Osteocyte (in vitro differentiated cells): ENCODE results near the gene CES3. TPM values are rescaled to one million over a fixed set of nuclear protein-coding genes. Genes with fewer than 3 reads are reported as not detected.
"Not testable (repeated sequence)": the region's sequence is repeated elsewhere in the genome, so short reads cannot be mapped to it uniquely, and the experiment has no call there.

Experiments used
- DNase-seq: peaks from one replicate; pipeline ENCODE4 v3.0.0; 2021; ENCODE audit warnings: mixed read lengths; ENCODE audit not compliant: unreplicated experiment; ENCODE audit errors: extremely low spot score
- H3K27ac Mint-ChIP-seq: one replicate; pipeline ENCODE4 v1.8.0; 2021; ENCODE audit warnings: mild to moderate bottlenecking, mixed read lengths; ENCODE audit not compliant: unreplicated experiment
- H3K27me3 Mint-ChIP-seq: one replicate; pipeline ENCODE4 v1.8.0; 2021; ENCODE audit warnings: mixed read lengths; ENCODE audit not compliant: unreplicated experiment
- H3K36me3 Mint-ChIP-seq: one replicate; pipeline ENCODE4 v1.8.0; 2021; ENCODE audit warnings: mixed read lengths; ENCODE audit not compliant: unreplicated experiment
- H3K4me1 Mint-ChIP-seq: one replicate; pipeline ENCODE4 v1.8.0; 2021; ENCODE audit warnings: mixed read lengths; ENCODE audit not compliant: unreplicated experiment
- H3K4me3 Mint-ChIP-seq: one replicate; pipeline ENCODE4 v1.8.0; 2021; ENCODE audit warnings: mild to moderate bottlenecking, moderate library complexity, mixed read lengths; ENCODE audit not compliant: unreplicated experiment
- H3K9me3 Mint-ChIP-seq: one replicate; pipeline ENCODE4 v1.8.0; 2021; ENCODE audit warnings: mixed read lengths; ENCODE audit not compliant: unreplicated experiment
- total RNA-seq: library from RNA; stranded (reverse); gene quantifications from 2 replicates; pipeline ENCODE4 v1.2.1, GENCODE V29; 2021
- TF ChIP-seq, protein P1 (sequence below): fragments of 200-600 bp; sonication (generic); IDR thresholded peaks from 2 replicates; pipeline ENCODE4 v1.5.0; 2021; ENCODE audit warnings: antibody characterized with exemption, mild to moderate bottlenecking, moderate library complexity

CES3 gene
- total RNA-seq, 1 donor from 2014 or later, result 0.24 TPM

DNA sequence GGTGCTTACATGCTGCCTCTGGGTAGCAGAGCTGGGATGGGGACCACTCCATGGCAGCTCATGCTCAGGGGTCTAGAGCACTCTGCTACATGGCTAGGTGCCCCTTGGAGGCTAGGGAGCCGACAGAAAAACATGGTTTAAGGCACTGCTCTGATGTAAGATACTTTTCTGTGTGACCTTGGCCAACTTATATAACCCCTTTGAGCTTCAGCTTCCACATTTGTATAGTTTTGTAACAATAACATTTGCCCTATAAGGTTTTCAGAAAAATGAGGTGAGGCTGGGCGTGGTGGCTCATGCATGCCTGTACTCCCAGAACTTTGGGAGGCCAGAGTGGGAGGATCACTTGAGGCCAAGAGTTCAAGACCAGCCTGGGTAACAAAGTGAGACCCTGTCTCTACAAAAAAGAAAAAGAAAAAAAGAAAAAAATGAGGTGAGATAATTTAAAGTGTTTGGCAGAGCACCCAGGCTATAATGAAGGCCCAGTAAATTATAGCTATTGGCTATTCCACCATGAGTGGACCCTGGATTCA is 30.5 kb downstream of the CES3 start:
- TF ChIP-seq, protein P1, sequence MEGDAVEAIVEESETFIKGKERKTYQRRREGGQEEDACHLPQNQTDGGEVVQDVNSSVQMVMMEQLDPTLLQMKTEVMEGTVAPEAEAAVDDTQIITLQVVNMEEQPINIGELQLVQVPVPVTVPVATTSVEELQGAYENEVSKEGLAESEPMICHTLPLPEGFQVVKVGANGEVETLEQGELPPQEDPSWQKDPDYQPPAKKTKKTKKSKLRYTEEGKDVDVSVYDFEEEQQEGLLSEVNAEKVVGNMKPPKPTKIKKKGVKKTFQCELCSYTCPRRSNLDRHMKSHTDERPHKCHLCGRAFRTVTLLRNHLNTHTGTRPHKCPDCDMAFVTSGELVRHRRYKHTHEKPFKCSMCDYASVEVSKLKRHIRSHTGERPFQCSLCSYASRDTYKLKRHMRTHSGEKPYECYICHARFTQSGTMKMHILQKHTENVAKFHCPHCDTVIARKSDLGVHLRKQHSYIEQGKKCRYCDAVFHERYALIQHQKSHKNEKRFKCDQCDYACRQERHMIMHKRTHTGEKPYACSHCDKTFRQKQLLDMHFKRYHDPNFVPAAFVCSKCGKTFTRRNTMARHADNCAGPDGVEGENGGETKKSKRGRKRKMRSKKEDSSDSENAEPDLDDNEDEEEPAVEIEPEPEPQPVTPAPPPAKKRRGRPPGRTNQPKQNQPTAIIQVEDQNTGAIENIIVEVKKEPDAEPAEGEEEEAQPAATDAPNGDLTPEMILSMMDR, result no peak
- Mint-ChIP-seq H3K36me3 (no peaks in the 10 kb centered on the region), H3K9me3 (no peaks in the 10 kb centered on the region), H3K27me3 (peaks cover 6% of the 10 kb centered on the region), H3K4me3 (no peak overlapping the region), H3K4me1 (no peaks in the 10 kb centered on the region), H3K27ac (no peak overlapping the region)
- no peak for DNase-seq

DNA sequence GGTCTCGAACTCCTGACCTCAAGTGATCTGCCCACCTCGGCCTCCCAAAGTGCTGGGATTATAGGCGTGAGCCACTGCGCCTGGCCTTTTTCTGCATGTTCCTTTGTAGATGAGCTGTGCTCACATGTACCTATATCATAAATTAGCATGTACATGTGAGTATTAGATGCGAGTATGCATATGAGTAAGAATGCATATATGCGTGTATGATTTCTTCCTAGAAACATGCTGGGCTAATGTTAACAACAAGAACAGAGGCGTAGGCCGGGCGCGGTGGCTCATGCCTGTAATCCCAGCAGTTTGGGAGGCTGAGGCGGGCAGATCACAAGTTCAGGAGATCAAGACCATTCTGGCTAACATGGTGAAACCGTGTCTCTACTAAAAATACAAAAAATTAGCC is 32.5 kb downstream of the CES3 start:
- not testable (repeated sequence) for H3K27ac Mint-ChIP-seq, H3K4me3 Mint-ChIP-seq, DNase-seq, H3K27me3 Mint-ChIP-seq, H3K4me1 Mint-ChIP-seq, H3K9me3 Mint-ChIP-seq, H3K36me3 Mint-ChIP-seq

DNA sequence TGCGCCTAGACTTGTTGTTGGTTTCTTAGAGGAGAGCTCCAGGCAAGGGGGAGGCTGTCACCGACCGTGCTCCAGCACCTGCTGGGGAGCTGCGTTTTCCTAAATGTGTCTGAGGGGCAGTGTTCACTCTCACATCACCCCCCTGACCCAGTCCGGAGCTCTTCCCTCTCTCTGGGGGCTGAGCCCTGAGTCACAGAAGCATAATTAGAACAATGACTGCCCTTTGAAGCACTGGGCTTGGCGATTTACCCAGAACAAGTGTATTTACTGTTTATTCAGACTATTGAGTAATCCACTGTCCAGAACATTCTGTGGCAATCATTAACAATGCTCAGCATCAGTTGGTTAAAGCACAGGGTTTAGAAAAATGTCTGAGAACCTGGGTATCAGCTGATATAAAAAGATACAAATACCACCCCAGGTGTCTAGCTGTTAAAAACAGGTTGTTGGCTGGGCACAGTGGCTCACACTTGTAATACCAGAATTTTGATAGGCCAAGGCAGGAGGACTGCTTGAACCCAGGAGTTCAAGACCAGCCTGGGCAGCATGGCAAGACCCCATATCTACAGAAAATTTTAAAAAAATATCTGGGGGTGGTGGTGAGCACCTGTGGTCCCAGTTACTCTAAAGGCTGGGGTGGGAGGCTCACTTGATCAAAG is 35.4 kb downstream of the CES3 start:
- DNase-seq, result no peak
- H3K27ac Mint-ChIP-seq, result no peak overlapping the region
- no peaks in the 10 kb centered on the region for H3K36me3 Mint-ChIP-seq
- peaks cover 5% of the 10 kb centered on the region for H3K4me1 Mint-ChIP-seq
- peaks cover 3% of the 10 kb centered on the region for H3K27me3 Mint-ChIP-seq
- TF ChIP-seq, protein P1, result no peak
- no peak overlapping the region for H3K4me3 Mint-ChIP-seq
- H3K9me3 Mint-ChIP-seq, result no peaks in the 10 kb centered on the region

DNA sequence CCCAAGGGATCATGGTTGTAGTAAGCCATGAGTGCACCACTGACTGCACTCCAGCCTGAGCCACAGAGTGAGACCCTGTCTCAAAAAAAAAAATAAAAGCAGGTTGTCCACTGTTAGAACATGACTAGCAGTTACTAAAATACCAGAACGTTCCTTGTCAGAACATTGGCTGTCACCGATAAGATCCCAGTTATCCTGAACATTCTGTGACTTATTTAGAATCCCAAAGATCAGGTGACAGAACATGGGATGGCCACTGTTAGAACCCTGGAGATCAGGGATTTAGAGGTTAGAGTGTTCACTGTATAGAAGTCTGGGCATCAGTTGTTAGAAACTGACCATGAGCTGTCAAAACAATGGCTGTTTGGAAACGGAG is 35.9 kb downstream of the CES3 start:
- TF ChIP-seq, protein P1, result no peak
- Mint-ChIP-seq H3K4me3 (no peak overlapping the region), H3K27ac (no peak overlapping the region), H3K27me3 (peaks cover 2% of the 10 kb centered on the region), H3K9me3 (no peaks in the 10 kb centered on the region), H3K4me1 (peaks cover 5% of the 10 kb centered on the region), H3K36me3 (no peaks in the 10 kb centered on the region)
- no peak for DNase-seq

DNA sequence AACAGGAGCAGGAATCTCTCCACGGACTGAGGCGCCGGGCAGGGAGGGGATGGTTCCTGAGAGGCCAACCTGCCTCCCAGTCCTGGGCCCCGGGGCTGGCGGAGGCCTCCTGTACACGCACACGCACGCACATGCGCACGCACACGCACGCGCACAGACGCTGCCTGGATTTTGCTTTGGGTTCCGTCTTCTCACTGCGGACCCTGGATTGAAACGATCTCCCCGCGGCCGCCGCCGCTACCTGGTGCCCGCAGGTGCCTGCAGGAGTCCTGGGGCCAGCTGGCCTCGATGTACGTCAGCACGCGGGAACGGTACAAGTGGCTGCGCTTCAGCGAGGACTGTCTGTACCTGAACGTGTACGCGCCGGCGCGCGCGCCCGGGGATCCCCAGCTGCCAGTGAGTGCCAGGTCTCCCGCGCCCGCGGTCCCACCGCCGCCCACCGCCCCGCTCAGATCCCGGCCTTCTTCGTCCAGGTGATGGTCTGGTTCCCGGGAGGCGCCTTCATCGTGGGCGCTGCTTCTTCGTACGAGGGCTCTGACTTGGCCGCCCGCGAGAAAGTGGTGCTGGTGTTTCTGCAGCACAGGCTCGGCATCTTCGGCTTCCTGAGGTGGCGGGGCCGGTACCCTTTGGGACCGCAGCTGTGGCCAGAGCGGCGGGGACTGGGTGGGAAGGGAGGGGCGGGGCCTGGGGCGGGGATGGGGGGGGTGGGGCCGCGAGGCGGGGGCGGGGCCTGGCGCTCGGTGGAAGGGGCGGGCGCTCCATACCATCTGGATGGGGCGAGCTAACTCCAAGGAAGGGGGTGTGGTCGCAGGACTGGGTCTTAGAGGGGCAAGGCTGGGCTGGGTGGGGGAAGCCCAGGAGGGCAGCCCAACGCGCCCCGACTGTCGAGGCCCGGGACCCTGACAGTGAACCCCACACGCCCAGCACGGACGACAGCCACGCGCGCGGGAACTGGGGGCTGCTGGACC is 39.6 kb downstream of the CES3 start:
- Mint-ChIP-seq H3K36me3 (no peaks in the 10 kb centered on the region), H3K9me3 (no peaks in the 10 kb centered on the region), H3K4me1 (peaks cover 5% of the 10 kb centered on the region), H3K4me3 (peak overlapping the region; percentile 64), H3K27me3 (peaks cover 2% of the 10 kb centered on the region), H3K27ac (no peak overlapping the region)
- TF ChIP-seq, protein P1, result no peak
- no peak for DNase-seq
